ENCODE data around the gene ELK4. TPM values are rescaled to one million over a fixed set of nuclear protein-coding genes. Genes with fewer than 3 reads are reported as not detected.

Gene ELK4
- polyA plus RNA-seq, 2 of the 4 experiments (the other 2 are of a cell fraction) = 5.8 to 11.9 TPM

DNA sequence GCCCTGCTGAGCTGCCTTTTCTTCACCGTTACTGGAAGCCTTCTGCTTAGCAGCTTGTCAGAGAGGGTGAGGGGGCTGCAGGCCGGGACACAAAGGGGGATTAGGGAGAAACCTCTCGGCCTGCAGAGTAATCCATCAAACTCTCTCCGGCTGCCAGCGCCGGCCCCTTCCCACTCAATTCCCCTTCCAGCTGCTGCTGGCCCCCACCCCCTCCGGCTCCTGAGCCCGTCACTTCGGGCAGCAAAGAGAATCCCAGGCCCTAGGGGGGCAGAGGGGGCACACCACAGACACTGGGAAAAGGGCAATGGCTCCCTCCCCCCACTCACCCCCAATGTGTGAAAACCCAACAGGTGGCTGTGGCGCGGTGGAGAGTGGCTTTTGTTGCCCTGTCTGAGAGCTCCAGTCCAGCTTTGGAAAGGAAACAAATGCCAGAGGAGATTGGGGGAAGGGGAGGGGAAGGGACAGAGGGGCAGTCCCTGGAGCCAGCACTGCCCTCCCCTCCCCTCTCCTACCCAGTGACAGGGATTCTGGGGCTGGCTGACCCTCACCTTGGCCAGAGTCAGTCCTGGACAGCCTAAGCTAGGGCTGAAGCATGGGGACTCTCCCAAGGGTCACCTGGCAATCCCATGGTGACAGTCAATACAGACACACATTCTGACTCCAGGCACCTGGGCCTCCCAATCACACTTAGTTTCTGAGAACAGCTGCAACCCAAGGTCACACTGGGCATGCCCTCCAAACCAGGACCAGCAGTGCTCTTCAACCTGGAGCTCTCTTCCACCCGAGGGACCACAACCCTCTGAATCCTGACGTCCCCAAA is 39.0 kb upstream of the ELK4 start (continued):
- TF ChIP-seq, protein P1, sequence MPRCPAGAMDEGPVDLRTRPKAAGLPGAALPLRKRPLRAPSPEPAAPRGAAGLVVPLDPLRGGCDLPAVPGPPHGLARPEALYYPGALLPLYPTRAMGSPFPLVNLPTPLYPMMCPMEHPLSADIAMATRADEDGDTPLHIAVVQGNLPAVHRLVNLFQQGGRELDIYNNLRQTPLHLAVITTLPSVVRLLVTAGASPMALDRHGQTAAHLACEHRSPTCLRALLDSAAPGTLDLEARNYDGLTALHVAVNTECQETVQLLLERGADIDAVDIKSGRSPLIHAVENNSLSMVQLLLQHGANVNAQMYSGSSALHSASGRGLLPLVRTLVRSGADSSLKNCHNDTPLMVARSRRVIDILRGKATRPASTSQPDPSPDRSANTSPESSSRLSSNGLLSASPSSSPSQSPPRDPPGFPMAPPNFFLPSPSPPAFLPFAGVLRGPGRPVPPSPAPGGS (IDR thresholded peaks at IDR 0.05) = no peak
- TF ChIP-seq RFX5 (IDR thresholded peaks at IDR 0.05) (no peak), TFCP2L1 (CRISPR knock-in tag; IDR thresholded peaks at IDR 0.05) (no peak), ZSCAN20 (CRISPR knock-in tag; IDR thresholded peaks at IDR 0.05) (no peak), EHF (CRISPR knock-in tag; IDR thresholded peaks at IDR 0.05) (no peak)

DNA sequence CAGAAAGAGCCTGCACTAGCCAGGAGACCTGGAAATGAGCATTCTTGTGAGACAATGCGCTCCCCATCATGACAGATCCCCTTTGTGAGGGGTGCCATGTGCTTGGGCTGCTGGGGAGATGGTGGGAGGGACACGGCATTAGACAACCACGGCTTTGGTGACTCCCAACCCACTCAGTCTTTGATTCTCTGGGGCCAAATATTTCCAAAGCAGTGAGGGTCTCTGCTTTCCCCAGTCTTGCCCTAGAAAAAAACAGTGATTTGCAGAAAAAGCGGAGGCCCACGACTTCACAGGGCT is 38.3 kb upstream of the ELK4 start:
- peaks cover 14% of the 10 kb centered on the region; the same call in 2 of the 3 replicates for H3K4me1 ChIP-seq
- no peak for TF ChIP-seq FOSL2 (IDR thresholded peaks at IDR 0.05)
- TF ChIP-seq FOSL2 (CRISPR knock-in tag; IDR thresholded peaks at IDR 0.05) = no peak
- TF ChIP-seq RAD21 (conservative IDR thresholded peaks at IDR 0.05 in 1 of 2, IDR thresholded peaks at IDR 0.05 in 1 of 2) = no peak
- no peak overlapping the region for H3K4me2 ChIP-seq
- 88% methylated on average over 5 of the region's 5 CpGs for WGBS (ENCODE audit: missing lambda C conversion rate)
- ChIA-PET POLR2A (no interaction called here), CTCF (interaction anchor here (1.6 to 5.3 kb wide), 3 partner anchors 12 to 78 kb away, joined by 5 to 84 read pairs (median 20); no protein-coding TSS in a partner anchor)
- no peak for ATAC-seq
- no peaks in the 10 kb centered on the region for H3K9me3 ChIP-seq
- H3K27ac ChIP-seq = no peak overlapping the region
- H3K4me3 ChIP-seq = no peak overlapping the region
- no peak for DNase-seq (ENCODE audit: low read depth in 1 of 2, low spot score in 1 of 2)
- FAIRE-seq = no peak

DNA sequence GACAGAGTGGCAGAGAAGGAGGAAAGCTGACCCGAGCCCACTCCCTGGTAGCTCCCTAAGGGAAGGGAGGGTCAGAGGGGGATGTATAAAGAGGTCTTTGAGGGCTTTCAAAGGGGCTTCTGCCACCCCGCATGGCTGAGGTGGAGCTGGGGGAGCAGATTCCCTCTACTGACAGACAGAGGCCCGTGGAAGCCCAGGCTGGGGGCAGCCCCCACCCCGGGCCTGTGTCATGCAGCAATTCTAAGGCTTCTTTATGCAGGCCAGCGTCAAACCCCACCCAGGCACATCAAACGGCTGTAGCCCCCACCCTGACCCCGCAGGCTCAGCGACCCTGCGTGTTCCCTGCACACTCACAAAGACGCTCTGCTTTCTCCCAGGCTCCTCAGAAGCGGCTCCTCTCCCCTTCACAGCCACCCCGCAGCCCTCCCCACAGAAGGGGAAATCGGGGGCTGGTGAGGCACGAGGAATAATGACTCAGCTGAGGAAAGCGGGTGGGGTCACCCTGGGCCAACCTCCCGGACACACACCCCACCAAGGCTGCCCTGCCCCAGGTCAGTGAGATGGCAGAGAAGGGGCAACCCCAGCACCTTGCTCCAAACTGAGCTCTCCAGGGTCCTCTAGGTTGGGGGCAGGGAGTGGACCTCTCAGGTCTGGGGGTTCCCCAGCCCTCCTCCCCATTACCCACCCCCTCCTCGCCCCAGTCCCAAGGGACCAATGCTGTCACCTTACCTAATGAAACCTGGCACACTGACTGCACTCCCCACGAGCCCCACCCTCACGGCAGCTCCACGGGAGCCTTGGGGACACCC is 37.7 kb upstream of the ELK4 start:
- no peaks in the 10 kb centered on the region for H3K9me3 ChIP-seq
- WGBS (ENCODE audit: missing lambda C conversion rate) = 71% methylated on average over 18 of the region's 20 CpGs
- CTCF ChIA-PET = interaction anchor here (1.2 to 5.3 kb wide), 7 partner anchors 11 to 141 kb away, joined by 3 to 84 read pairs (median 10); no protein-coding TSS in a partner anchor
- no peak overlapping the region for H3K4me2 ChIP-seq
- no peak overlapping the region for H3K4me3 ChIP-seq
- no peak for TF ChIP-seq FOXS1 (CRISPR knock-in tag; IDR thresholded peaks at IDR 0.05)
- TF ChIP-seq HOXB5 (CRISPR knock-in tag; IDR thresholded peaks at IDR 0.05) = no peak
- TF ChIP-seq, protein P2, sequence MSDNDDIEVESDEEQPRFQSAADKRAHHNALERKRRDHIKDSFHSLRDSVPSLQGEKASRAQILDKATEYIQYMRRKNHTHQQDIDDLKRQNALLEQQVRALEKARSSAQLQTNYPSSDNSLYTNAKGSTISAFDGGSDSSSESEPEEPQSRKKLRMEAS (IDR thresholded peaks at IDR 0.05) = no peak
- no peak for TF ChIP-seq POLR2AphosphoS2 (conservative IDR thresholded peaks at IDR 0.05; ENCODE audit: low read length)
- TF ChIP-seq NPAS2 (CRISPR knock-in tag; IDR thresholded peaks at IDR 0.05; ENCODE audit: borderline replicate concordance) = no peak
- TF ChIP-seq TFCP2L1 (CRISPR knock-in tag; IDR thresholded peaks at IDR 0.05) = no peak
- no peak for TF ChIP-seq FOSB (CRISPR knock-in tag; IDR thresholded peaks at IDR 0.05)
- TF ChIP-seq POLR2A (IDR thresholded peaks at IDR 0.05; ENCODE audit: low read length) = no peak
- TF ChIP-seq, protein P3, sequence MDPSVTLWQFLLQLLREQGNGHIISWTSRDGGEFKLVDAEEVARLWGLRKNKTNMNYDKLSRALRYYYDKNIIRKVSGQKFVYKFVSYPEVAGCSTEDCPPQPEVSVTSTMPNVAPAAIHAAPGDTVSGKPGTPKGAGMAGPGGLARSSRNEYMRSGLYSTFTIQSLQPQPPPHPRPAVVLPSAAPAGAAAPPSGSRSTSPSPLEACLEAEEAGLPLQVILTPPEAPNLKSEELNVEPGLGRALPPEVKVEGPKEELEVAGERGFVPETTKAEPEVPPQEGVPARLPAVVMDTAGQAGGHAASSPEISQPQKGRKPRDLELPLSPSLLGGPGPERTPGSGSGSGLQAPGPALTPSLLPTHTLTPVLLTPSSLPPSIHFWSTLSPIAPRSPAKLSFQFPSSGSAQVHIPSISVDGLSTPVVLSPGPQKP (IDR thresholded peaks at IDR 0.05; ENCODE audit: low read depth, low read length) = no peak
- TF ChIP-seq RARB (CRISPR knock-in tag; IDR thresholded peaks at IDR 0.05) = no peak
- no peak for TF ChIP-seq GATA3 (IDR thresholded peaks at IDR 0.05; ENCODE audit: borderline replicate concordance)
- no peak for TF ChIP-seq RFX5 (IDR thresholded peaks at IDR 0.05)
- TF ChIP-seq, protein P4, sequence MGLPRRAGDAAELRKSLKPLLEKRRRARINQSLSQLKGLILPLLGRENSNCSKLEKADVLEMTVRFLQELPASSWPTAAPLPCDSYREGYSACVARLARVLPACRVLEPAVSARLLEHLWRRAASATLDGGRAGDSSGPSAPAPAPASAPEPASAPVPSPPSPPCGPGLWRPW (IDR thresholded peaks at IDR 0.05) = no peak
- POLR2A ChIA-PET = no interaction called here
- DNase-seq (ENCODE audit: low read depth in 1 of 2, low spot score in 1 of 2) (no peak), FAIRE-seq (no peak), ATAC-seq (no peak; a peak in 1 of 6 replicates)
- H3K27ac ChIP-seq = peak overlapping the region in 1 of 2 experiments; percentile 56; a peak in 3 of 6 replicates
- peaks cover 16% of the 10 kb centered on the region; the same call in 2 of the 3 replicates for H3K4me1 ChIP-seq
